Effector memory CD8-positive, alpha-beta T cell (primary cell): Measurements from ENCODE around the gene ZNF519.

ENCODE experiments used
- ATAC-seq: fragments of 150-1000 bp; cut with Tn5 transposase; replicated peaks from 2 replicates; pipeline ENCODE4 v1.10.0; 2021; ENCODE audit warnings: mild to moderate bottlenecking, moderate library complexity
- DNase-seq, 3 experiments: peaks; one replicate each; pipeline ENCODE4 v3.0.0; 2021
- H3K27ac Mint-ChIP-seq, 2 donors: one replicate each; pipeline ENCODE4 v1.8.0; 2022; ENCODE audit warnings: mild to moderate bottlenecking in 2 of 2, mixed read lengths in 2 of 2, moderate library complexity in 2 of 2
- H3K27me3 Mint-ChIP-seq, 2 donors: one replicate each; pipeline ENCODE4 v1.8.0; 2022; ENCODE audit warnings: mixed read lengths in 2 of 2
- H3K36me3 Mint-ChIP-seq: one replicate; pipeline ENCODE4 v1.8.0; 2022; ENCODE audit warnings: mild to moderate bottlenecking, moderate library complexity, mixed read lengths; ENCODE audit not compliant: insufficient read depth
- H3K4me1 Mint-ChIP-seq, 2 donors: one replicate each; pipeline ENCODE4 v1.8.0; 2022; ENCODE audit warnings: low read depth in 2 of 2, mixed read lengths in 2 of 2
- H3K4me3 Mint-ChIP-seq, 2 donors: one replicate each; pipeline ENCODE4 v1.8.0; 2022; ENCODE audit warnings: mild to moderate bottlenecking in 2 of 2, mixed read lengths in 2 of 2, moderate library complexity in 2 of 2
- H3K9me3 Mint-ChIP-seq, 2 donors: one replicate each; pipeline ENCODE4 v1.8.0; 2022; ENCODE audit warnings: mixed read lengths in 2 of 2

Gene ZNF519

GRCh38 chr18:14097761-14098160 is 34.5 kb downstream of the ZNF519 start:
- Mint-ChIP-seq H3K27me3 (no peaks in the 10 kb centered on the region), H3K4me3 (no peak overlapping the region), H3K4me1 (peaks cover 3 to 6% of the 10 kb centered on the region in 2 donors), H3K27ac (no peak overlapping the region), H3K9me3 (no peaks in the 10 kb centered on the region), H3K36me3 (peaks cover 3% of the 10 kb centered on the region)
- ATAC-seq, result no peak
- DNase-seq, result no peak

- Mint-ChIP-seq H3K4me1 (no peaks in the 10 kb centered on the region), H3K27me3 (no peaks in the 10 kb centered on the region), H3K9me3 (no peaks in the 10 kb centered on the region), H3K4me3 (no peak overlapping the region), H3K36me3 (peaks cover 3% of the 10 kb centered on the region), H3K27ac (peak overlapping the region in 1 of 2 donors; percentile 9)
- DNase-seq (no peak), ATAC-seq (no peak)
These were observed 38.8 kb downstream of the ZNF519 start for GRCh38 chr18:14093307-14093915.

GRCh38 chr18:14092625-14093306 is 39.5 kb downstream of the ZNF519 start:
- no peaks in the 10 kb centered on the region for H3K9me3 Mint-ChIP-seq
- DNase-seq (no peak), ATAC-seq (no peak)
- H3K4me3 Mint-ChIP-seq, result no peak overlapping the region
- H3K27ac Mint-ChIP-seq, result peak overlapping the region in 1 of 2 donors; percentile 9
- no peaks in the 10 kb centered on the region for H3K4me1 Mint-ChIP-seq
- no peaks in the 10 kb centered on the region for H3K36me3 Mint-ChIP-seq
- H3K27me3 Mint-ChIP-seq, result peaks cover 0 to 2% of the 10 kb centered on the region in 2 donors

GRCh38 chr18:14089781-14090180 is 42.5 kb downstream of the ZNF519 start:
- Mint-ChIP-seq H3K27ac (no peak overlapping the region), H3K4me3 (no peak overlapping the region), H3K36me3 (no peaks in the 10 kb centered on the region), H3K27me3 (peaks cover 0 to 15% of the 10 kb centered on the region in 2 donors), H3K9me3 (no peaks in the 10 kb centered on the region), H3K4me1 (no peaks in the 10 kb centered on the region)
- DNase-seq, result no peak
- no peak for ATAC-seq

- H3K4me3 Mint-ChIP-seq, result no peak overlapping the region
- H3K9me3 Mint-ChIP-seq, result no peaks in the 10 kb centered on the region
- ATAC-seq (no peak), DNase-seq (no peak)
- H3K4me1 Mint-ChIP-seq, result no peaks in the 10 kb centered on the region
- no peak overlapping the region for H3K27ac Mint-ChIP-seq
- H3K27me3 Mint-ChIP-seq, result peaks cover 0 to 15% of the 10 kb centered on the region in 2 donors
- no peaks in the 10 kb centered on the region for H3K36me3 Mint-ChIP-seq
These were observed 43.0 kb downstream of the ZNF519 start for GRCh38 chr18:14089191-14089590.

- no peak overlapping the region for H3K4me3 Mint-ChIP-seq
- ATAC-seq (no peak), DNase-seq (no peak)
- H3K36me3 Mint-ChIP-seq, result peaks cover 3% of the 10 kb centered on the region
- no peak overlapping the region for H3K27ac Mint-ChIP-seq
- H3K27me3 Mint-ChIP-seq, result peaks cover 0 to 15% of the 10 kb centered on the region in 2 donors
- no peaks in the 10 kb centered on the region for H3K9me3 Mint-ChIP-seq
- no peaks in the 10 kb centered on the region for H3K4me1 Mint-ChIP-seq
These were observed 45.6 kb downstream of the ZNF519 start for GRCh38 chr18:14086458-14087231.

- ATAC-seq, result no peak
These were observed 46.3 kb downstream of the ZNF519 start for GRCh38 chr18:14085770-14086457.

GRCh38 chr18:14075196-14075595 is 57.0 kb downstream of the ZNF519 start:
- Mint-ChIP-seq H3K36me3 (peaks cover 6% of the 10 kb centered on the region), H3K4me3 (no peak overlapping the region), H3K4me1 (no peaks in the 10 kb centered on the region), H3K27me3 (no peaks in the 10 kb centered on the region), H3K9me3 (no peaks in the 10 kb centered on the region), H3K27ac (no peak overlapping the region)
- ATAC-seq (no peak), DNase-seq (no peak)

More at GRCh38 chr18:14085770-14086457, 46.3 kb downstream of the ZNF519 start:
- no peak for DNase-seq
- H3K27ac Mint-ChIP-seq, result no peak overlapping the region
- peaks cover 0 to 15% of the 10 kb centered on the region in 2 donors for H3K27me3 Mint-ChIP-seq
- H3K4me3 Mint-ChIP-seq, result no peak overlapping the region
- H3K36me3 Mint-ChIP-seq, result peaks cover 3% of the 10 kb centered on the region
- no peaks in the 10 kb centered on the region for H3K9me3 Mint-ChIP-seq
- no peaks in the 10 kb centered on the region for H3K4me1 Mint-ChIP-seq

GRCh38 chr18:14074187-14074586 is 58.0 kb downstream of the ZNF519 start:
- Mint-ChIP-seq H3K27ac (no peak overlapping the region), H3K4me1 (no peaks in the 10 kb centered on the region), H3K36me3 (peaks cover 4% of the 10 kb centered on the region), H3K4me3 (no peak overlapping the region), H3K27me3 (no peaks in the 10 kb centered on the region), H3K9me3 (no peaks in the 10 kb centered on the region)
- DNase-seq (no peak), ATAC-seq (no peak)

GRCh38 chr18:14053661-14054060 is 78.6 kb downstream of the ZNF519 start:
- Mint-ChIP-seq H3K36me3 (peaks cover 3% of the 10 kb centered on the region), H3K27ac (no peak overlapping the region)

More at GRCh38 chr18:14053661-14054060, 78.6 kb downstream of the ZNF519 start:
- no peak overlapping the region for H3K4me3 Mint-ChIP-seq
- ATAC-seq, result no peak
- peaks cover 5 to 14% of the 10 kb centered on the region in 2 donors for H3K9me3 Mint-ChIP-seq
- no peaks in the 10 kb centered on the region for H3K4me1 Mint-ChIP-seq
- no peaks in the 10 kb centered on the region for H3K27me3 Mint-ChIP-seq
- no peak for DNase-seq
